Right ventricle myocardium superior (tissue), 1 donor: ENCODE results near the gene CNR2. TPM values are rescaled to one million over a fixed set of nuclear protein-coding genes. Genes with fewer than 3 reads are reported as not detected.
"Not testable (repeated sequence)": the region's sequence is repeated elsewhere in the genome, so short reads cannot be mapped to it uniquely, and the experiment has no call there.

Experiments
- ATAC-seq: fragments of 200-7000 bp; cut with Tn5 transposase; one replicate; pipeline ENCODE4 v1.9.1; 2020; ENCODE audit warnings: mild to moderate bottlenecking; ENCODE audit not compliant: poor library complexity
- DNase-seq: peaks from one replicate; pipeline ENCODE4 v3.0.0-alpha.2; 2020
- intact Hi-C: fragments of 100-400 bp; cut with DNase I; formaldehyde crosslinking; loops from one replicate; pipeline ENCODE4 v1.11.2; 2022
- total RNA-seq: library from RNA; stranded (reverse); fragmentation: NEBNext Ultra II Directional; extraction: Animal tissue kit (Norgen Biotek cat#: 25700); gene quantifications from one replicate; pipeline ENCODE4 v1.2.1, GENCODE V29; 2021
- donor health status: DM: no; HTN: yes; CAD: no; lungs with severe emphysema.

Gene CNR2
- total RNA-seq, 1 donor from 2014 or later = not detected

DNA sequence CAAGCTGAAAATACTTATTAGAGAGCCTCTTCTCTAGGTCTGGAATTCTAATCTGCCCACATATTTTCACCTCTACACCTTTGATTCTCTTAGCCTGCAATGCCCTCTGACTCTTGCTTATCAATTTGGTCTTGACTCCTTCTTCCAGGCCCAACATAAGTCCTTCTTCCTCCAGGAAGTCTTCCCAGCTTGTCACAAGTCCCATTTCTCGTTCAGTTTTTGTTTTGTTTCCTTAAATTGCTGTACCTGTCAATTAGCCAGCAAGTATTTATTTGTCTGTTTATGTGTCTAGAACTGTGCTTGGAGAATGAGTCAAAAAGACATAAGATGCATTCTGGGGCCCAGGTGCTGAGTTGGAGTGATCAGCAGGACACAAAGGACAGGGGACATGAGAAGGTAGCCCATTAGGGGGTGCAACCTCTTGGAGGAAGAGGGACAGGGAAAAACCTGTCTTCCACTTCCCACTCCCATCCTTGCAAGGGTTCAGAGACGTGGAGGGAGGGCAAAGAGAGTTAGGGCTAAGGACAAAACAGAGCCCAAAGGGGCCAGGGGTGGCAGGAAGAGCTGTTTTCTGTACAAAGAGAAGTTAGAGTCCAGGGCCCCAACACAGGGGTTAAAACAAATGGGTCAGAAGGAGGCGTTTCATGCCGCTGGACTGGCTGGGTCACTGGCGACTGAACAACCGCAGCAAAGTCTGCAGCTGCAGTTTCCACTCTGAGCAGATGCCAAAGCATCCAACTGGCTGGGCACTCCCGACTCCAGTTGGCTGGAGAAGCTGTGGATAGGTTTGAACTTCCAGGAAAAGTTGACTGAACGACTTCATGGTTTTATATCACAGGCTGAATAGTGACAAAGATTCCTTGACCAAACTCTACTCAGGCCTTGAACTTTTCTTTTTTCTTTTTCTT lies 10.7 kb upstream of the CNR2 start:
- intact Hi-C loops = no loop called here
- ATAC-seq (no peak), DNase-seq (no peak)

DNA sequence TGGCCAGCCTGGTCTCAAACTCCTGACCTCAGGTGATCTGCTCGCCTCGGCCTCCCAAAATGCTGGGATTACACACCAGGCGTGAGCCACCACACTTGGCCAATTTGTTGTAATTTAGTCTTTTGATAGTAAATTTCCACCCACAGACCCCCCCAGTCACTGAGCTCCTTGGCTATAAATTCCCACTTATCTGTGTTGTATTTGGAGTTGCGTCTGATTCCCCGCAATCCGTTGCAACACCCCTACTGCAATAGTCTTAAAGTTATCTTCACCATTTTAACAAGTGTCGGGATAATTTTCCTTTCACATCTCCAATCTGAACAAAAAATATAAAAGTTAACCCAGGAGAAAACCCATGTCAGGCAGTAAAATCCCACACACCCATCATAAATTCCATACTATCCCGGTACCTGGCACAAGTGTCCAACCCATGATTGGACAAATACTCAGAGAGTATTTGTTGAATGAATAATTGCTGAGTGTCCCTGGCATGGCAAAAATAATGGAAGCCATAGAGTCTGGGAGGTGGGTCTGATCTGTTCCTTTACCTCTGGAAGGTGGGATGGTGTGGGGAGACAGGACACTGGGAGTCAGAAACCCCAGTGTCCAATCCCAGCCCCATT lies 9.3 kb upstream of the CNR2 start:
- intact Hi-C loops = no loop called here
- ATAC-seq (no peak), DNase-seq (no peak)

DNA sequence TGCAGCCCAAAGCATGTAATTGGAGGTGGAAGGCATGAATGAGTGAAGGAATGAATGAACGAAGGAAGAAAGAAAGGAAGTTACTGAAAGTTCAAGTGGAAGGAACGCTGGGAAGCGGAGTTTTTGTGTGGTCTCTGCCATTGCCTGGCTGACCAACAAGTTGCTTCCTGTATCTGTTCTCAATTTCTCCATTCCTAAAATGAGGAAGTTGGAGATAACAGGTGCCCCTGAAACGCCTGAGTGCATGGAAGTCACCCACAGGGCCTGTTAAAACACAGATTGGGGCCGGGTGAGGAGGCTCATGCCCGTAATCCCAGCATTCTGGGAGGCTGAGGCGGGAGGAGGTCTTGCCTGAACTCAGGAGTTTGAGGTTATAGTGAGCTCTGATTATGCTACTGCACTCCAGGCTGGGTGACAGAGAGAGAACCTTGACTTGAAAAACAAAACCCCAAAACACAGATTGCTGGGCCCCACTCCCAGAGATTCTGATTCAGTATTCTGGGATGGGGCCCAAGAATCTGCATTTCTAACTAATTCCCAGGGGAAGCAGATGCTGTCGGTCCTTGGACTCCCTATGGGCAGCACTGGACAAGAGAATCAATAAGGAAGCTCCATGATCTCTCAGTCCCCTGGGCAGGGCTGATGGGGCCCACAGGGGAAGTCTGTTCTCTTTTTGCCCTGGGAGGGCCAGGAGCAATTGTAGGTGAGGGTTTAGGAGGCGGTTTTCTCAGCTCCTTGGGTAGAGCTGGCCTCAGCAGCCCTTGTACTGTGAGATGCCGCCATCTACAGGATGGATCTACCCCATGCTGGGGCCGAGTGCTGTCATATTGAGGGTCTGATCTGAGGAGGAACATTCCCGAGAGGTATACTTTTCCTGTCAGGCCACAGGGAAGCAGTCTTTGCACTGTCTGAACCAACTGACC lies 3.3 kb upstream of the CNR2 start:
- intact Hi-C loops = no loop called here
- peak; percentile 78 for ATAC-seq
- DNase-seq = peak; percentile 67

DNA sequence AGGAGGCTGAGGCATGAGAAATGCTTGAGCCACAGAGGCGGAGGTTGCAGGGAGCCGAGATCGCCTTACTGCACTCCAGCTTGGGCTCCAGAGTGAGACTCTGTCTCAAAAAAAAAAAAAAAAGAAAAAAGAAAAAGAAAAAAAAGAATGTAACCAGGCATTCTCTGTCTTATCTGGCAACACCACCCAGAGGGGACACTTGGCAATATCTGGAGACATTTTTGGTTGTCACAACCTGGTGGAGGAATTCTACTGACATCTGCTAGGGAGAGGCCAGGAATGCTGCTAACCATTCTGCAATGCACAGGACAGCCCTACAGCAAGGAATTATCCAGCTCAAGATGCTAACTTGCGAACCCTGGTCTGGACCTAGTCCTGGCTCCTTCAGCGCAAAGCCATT lies 2.3 kb upstream of the CNR2 start:
- intact Hi-C loops = no loop called here
- ATAC-seq (no peak), DNase-seq (no peak)

DNA sequence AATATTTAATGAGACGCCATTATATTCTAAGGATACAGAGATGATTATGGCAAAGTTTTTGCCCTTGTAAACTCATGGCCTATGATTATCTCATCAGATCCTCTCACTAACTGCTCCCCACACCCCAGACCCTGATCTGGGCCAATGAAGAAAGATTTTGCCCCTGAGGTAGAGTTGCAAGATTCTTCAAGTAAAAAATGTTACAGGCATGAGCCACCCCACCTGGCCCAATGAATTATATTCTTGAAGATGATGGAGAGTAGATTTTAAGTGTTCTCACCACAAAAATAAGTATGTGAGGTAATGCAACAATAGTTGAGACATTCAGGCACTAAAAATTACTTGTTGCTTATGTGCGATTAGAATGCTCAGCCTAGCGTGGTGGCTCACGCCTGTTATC lies 1.8 kb upstream of the CNR2 start:
- ATAC-seq (no peak), DNase-seq (no peak)
- intact Hi-C loops = no loop called here

DNA sequence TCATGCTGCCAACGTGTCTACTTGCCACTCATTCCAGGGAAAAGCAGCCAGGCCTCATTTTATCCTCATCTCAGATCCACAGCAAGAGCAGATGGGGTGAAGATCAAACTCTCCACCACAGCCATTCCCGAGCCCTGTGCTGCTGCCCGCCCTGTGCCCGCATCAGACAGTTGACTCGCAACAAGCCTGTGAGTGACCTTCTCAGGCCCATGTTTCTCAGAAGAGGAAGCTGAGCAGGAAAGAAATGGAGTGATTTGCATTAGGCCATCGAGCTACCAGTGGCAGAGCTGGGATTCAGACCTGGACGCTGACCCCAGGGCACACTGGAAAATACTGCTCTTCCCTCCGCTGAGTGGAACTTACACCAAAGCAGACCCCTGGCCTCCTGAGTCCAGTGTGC lies 1.2 kb downstream of the CNR2 start:
- DNase-seq (no peak), ATAC-seq (no peak)
- intact Hi-C loops = no loop called here

DNA sequence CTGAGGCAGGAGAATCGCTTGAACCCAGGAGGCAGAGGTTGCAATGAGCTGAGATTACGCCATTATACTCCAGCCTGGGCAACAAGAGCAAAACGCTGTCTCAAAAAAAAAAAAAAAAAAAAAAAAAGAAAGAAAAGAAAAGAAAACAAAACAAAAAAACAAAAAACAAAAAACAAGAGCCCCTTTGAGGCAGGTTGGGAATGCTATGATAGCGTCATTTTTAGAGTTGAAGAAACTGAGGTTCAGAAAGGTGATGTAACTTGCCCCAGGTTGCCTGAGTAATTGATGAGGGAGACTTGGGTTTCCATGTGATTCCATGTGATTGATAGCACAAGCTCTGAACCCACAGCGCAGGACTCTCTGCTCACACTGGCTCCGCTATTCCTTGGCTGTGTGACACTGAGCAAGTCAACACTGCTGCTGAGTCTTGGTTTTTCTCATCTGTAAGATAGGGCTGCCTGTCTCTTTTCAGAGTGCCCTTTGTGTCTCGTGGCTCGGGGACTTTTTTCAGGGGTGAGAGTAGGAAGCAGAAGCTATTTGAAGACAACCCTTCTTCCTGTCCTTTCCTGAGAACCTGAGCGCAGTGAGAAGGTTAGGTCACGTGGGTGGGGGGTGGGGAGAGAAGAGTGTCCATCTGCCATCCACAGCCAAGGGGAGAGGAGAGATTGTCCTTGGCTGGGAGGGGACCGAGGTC lies 2.5 kb downstream of the CNR2 start:
- DNase-seq (no peak), ATAC-seq (no peak)
- intact Hi-C loops = no loop called here

DNA sequence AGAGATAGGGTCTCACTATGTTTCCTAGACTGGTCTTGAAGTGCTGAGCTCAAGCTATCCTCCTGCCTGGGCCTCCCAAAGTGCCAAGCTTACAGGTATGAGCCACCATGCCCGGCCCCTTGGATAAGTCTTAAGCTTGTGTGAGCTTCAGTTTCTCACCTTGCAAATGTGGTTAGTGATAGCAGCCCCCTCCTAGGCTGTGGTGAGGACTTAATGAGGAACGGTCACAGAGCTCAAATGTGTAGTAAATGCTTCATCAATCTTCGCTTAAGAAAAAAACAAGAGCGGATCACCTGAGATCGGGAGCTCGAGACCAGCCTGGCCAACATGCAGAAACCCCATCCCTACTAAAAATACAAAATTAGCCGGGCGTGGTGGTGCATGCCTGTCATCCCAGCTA lies 3.0 kb downstream of the CNR2 start:
- intact Hi-C loops = no loop called here
- no peak for ATAC-seq
- DNase-seq = no peak

DNA sequence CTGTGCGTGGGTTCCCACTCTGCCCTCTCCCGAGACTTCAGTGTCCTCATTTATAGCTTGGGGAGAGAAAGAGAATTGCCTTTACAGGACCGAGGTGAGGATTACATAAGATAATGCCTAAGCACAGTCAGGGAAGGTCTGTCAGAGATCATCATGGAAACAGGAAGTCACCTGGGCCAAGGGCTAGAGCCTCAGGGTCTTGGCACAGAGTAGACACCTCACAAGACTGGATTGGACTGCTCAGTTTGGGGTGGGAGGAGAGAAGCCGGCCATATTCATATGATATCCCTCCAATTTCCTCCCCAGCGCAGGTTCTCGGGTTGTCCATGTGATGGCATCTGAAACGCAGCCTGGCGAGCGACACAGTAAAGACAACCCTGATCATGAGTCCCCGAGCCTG lies 3.8 kb downstream of the CNR2 start:
- DNase-seq (no peak), ATAC-seq (no peak)
- intact Hi-C loops = no loop called here

DNA sequence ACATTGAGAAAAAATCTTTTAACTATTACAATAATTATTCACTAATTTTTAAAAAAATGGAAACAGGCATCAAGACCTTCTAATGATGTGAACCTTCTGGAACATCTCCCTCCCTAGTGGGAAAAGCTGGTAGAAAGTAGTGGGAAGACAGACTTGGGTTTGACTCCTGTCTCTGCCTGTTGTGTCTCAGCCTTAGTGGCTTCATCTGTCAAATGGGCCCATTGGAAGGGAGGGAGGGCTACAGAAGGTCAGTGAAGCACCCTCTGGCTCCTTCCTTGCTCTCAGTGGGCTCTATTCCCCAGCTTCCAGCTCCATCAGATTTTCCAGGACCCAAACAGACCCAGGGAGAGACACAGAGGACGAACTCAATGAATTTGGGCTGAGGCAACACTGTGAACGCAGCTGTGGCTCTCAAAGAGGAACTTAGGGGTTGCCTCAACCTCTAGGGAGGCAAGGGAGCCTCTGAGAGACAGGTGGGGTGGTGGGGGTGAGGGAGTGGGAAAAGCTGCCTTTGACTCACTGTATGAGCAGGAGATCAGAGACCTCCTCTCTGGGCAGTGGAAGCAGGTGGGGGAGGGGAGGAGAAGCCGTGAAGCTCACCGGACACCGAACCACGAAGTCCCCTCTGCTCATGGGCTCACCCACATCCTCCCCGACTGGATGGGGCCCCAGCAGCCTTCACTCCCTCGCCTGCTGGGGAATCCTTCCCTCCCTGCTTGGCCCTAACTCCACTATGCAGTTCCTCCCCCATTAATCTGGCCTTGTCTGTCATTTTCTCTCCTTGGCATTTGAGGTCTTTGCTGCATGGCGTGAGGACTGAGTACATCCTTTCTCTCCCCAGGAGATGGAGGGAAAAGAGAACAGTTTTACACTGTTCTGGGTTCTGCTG lies 4.5 kb downstream of the CNR2 start:
- intact Hi-C loops = no loop called here
- DNase-seq (peak; percentile 42), ATAC-seq (peak; percentile 69)

DNA sequence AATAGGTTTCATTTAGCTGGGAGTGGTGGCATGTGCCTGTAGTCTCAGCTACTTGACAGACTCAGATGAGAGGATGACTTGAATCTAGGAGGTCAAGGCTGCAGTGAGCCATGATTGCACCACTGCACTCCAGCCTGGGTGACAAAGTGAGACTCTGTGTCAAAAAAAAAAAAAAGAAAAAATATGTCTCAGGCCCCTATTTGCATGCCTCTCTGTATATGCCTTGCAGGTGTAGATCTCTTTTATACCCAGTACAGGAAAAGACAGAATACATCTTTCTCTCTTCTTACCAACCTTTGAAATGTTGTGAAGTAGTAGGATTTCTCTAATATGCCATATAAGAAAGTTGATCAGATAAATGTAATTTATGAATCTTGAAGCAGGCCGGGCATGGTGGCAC lies 6.4 kb downstream of the CNR2 start:
- intact Hi-C loops = no loop called here
- DNase-seq = no peak
- no peak for ATAC-seq

DNA sequence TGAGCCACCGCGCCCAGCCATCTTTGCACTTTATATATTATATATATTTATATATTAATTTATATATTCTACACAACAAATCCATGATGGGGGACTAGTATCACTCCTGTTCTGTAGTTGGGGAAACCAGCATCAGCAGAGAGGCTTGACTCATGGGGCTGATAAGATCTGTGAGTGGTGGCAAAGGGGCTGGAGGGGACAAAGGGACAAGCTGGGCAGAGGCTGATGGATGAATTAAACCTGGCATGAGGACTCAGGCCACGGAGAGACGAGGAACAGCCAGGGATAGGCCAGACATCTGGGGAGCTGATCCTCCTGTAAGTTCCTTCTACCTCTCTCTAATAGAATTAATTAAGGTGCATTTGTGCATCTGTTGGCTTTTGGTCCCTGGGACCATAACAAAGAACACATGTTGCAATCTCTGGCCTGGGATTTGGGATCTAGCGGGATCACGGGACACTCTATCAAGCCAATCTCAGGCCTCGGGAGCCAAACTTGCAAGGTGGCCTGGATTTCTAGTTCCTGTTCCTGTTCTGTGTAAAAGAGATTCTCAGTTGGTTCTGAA lies 7.6 kb downstream of the CNR2 start:
- no peak for DNase-seq
- ATAC-seq = no peak
- intact Hi-C loops = no loop called here

DNA sequence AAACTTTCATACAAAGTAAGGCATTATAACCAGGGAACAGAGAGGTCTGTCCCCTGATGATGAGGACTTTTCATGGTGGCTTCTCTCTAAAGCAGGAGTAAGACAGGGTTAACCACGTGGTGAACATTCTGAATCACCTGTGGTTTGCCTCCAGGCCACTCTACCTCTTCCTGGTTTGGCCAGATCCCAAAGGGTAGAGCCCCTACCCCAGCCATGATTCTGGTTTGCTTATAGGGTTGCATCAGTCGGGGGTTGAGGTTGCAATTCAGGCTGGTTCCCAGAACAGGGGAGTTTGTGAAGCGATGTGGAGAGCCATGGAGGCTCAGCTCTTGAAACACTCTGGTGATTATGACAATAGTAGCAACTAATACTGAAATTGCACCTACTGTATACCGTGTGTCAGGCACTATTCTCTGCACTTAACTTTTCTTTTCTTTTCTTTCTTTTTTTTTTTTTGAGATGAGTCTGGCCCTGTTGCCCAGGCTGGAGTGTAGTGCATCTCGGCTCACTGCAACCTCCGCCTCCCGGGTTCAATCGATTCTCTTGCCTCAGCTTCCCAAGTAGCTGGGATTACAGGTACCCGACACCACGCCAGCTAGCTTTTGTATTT lies 8.3 kb downstream of the CNR2 start:
- ATAC-seq = no peak
- intact Hi-C loops = no loop called here
- DNase-seq = no peak

DNA sequence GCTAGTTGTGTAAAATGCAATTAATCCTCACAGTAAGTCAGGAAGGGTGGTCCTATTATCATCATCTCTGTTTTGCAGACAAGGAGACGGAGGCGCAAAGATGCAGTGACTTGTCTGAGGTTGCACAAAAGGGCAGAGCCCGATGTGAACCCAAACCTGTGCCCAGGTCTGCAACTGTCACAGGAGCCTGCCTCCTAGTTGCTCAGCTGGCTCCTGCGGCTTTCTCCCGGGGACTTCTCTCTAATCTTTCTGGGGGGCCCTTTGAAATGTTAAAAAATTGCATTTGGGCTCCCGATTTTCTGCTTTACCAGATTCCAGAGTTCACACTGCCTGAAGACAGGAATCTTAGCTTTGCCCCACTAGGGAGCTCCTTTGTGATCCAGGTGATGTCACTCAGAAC lies 9.4 kb downstream of the CNR2 start:
- ATAC-seq (no peak), DNase-seq (no peak)
- intact Hi-C loops = no loop called here

DNA sequence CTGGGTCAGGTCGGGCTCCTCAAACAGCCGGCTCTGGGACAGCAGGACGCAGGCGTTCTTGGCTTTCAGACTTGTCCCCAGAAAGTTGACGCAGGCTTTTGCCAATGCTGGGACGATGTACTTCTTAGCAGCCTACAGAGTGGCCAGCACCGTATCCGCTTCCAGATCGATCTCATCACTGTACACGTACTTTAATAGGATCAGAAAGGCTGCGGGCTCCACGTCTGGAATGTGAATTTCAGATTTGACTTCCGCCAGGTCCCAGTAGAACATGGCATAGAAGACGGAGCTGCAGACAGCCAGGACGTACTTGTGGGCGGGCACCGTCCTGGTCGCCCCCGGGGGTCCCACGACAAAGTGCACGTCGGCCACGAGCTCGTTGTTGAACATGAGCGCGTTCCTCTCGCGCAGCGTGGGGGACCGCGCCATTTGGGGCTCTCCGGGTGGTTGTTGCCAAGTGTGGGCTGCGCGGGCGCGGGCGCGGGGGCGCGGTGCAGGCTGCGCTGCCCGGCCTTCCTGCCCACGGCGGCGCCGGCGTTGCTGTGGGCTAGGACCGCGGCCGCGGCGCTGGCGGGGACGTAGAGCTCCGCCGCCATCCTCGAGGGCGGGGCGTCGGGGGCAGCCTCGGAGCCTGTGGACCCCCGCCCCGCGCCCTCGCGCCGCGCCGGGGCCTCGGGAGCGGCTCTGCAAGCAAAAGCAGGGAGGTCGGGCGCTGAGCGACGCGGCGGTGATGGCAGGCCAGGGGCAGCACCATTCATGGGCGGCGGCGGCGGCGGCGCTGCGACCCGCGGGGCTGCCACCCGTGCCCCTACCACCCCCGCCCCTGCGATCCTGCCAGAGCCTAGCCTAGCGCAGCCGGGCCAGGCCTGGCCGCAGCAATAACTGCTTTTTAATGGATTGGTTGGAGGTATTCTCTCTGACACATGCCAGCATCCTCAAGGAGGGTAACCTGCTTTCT lies 10.6 kb downstream of the CNR2 start:
- no peak for DNase-seq
- intact Hi-C loops = no loop called here
- peak; percentile 49 for ATAC-seq

DNA sequence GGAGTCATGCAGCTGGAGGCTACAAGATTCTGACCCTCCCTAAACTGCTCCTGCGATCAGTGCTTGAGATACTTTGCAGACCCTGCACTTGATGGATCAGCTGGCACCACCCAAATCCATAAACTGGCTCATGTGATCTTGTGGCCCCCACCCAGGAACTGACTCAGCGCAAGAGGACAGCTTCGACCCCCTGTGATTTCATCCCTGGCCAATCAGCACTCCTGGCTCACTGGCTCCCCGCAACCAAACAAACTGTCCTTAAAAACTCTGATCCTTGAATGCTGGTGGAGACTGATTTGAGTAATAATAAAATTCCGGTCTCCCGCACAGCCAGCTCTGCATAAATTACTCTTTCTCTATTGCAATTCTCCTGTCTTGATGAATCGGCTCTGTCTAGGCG lies 13.1 kb downstream of the CNR2 start:
- intact Hi-C loops, ATAC-seq, DNase-seq: not testable (repeated sequence)
